HG03280 (cell line): Measurements from ENCODE around the gene IDH1.
"Not testable (repeated sequence)": the region's sequence is repeated elsewhere in the genome, so short reads cannot be mapped to it uniquely, and the experiment has no call there.

Experiments
- ATAC-seq: cut with Tn5 transposase; IDR thresholded peaks from one replicate; pipeline ENCODE4 v1.9.1; 2021; ENCODE audit warnings: mild to moderate bottlenecking, moderate library complexity; ENCODE audit not compliant: unreplicated experiment

Gene IDH1

GRCh38 chr2:208222351-208222750 is 32.5 kb downstream of the IDH1 start:
- no peak for ATAC-seq

DNA sequence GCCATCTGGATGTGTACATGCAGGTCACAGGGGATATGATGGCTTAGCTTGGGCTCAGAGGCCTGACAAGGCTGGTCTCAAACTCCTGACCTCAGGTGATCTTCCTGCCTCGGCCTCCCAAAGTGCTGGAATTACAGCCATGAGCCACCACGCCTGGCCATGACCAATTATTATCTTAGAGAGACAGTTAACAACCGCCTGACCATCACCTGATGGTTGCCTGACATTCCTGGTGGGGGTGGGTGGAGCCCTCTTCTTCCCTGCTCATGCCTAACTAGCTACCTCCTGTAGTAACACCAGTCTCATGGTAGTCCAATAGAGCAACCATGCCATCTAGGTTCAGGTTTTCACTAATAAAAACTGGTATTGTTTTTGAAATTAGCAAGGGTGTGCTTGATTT is 33.0 kb downstream of the IDH1 start:
- ATAC-seq: not testable (repeated sequence)

DNA sequence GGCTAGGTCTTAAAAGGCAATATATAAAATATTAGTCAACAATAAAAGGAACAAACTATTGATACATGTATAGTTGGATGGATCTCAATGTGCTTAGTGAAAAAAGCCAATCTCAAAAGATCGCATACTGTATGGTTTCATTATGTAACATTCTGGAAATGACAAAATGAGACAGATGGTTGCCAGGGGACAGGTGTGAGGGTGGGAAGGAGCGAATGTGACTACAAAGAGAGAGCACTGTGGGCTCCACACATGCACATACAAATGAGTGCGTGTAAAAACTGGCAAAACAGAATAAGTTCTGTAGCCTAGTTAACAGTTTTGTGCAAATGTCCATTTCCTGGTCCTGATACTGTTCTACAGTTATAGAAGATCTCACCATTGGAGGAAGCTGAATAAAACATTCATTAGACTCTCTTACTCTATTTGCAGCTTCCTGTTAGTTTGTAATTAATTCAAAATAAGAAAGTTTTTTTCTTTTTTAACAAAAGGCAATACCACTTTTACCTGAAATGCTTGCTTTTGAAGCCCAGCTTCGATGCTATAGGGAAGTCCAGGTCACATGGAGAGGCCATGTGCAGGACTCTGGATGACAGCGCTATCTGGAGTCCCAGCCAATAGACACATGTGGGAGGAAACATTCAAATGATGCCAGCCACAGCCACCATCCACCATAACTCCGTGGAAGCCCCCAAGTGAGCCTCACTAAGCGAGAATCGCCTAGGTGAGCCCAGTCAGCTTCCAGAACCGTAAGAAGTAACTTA is 44.0 kb downstream of the IDH1 start:
- no peak for ATAC-seq

- ATAC-seq: no peak
Measured at GRCh38 chr2:208208335-208209085, 46.4 kb downstream of the IDH1 start.

- no peak for ATAC-seq
Measured at GRCh38 chr2:208207769-208208168, 47.1 kb downstream of the IDH1 start.

GRCh38 chr2:208204166-208204565 is 50.7 kb downstream of the IDH1 start:
- ATAC-seq: no peak

GRCh38 chr2:208195531-208195930 is 59.3 kb downstream of the IDH1 start:
- no peak for ATAC-seq

GRCh38 chr2:208192611-208193236 is 62.1 kb downstream of the IDH1 start:
- no peak for ATAC-seq

DNA sequence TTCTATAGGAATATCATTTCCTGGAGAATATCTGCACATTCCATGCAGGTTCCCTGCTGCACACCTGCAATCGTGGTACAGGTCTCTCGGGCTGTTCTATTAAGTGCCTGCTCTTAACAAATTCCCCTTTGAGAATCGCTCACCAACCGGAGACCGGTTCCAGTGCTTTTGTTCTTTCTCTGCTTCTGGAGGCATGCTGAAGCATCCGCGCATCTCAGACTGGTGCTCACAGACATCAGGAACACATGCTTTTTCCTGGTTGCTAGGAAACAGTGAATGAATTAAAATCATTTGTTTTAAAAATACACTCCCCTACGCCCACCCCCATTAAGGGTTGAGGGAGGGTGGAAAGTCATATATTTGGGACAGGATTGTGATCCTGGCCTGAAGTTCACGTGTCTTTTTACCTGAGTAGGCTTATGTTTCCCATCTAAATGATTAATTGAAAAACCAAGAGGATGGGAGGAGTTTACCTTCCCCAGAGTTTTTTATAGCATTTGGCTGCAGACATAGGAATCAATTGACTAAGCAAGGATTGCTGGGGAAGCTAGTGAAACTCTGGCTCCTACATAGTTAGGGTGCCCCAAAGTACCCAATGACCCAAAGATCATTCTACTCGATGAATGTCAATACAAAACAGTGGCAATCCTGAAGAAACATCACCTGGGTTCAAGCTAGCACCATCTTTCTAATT is 64.9 kb downstream of the IDH1 start, which contains the start of gene C2orf80:
Gene C2orf80, minus strand, starts transcription at position 221 of the 694 bp plus-strand sequence. CDS start 3,044 bp downstream, outside the sequence.
- no peak for ATAC-seq

- no peak for ATAC-seq
Measured at GRCh38 chr2:208189069-208189809, 65.6 kb downstream of the IDH1 start.

DNA sequence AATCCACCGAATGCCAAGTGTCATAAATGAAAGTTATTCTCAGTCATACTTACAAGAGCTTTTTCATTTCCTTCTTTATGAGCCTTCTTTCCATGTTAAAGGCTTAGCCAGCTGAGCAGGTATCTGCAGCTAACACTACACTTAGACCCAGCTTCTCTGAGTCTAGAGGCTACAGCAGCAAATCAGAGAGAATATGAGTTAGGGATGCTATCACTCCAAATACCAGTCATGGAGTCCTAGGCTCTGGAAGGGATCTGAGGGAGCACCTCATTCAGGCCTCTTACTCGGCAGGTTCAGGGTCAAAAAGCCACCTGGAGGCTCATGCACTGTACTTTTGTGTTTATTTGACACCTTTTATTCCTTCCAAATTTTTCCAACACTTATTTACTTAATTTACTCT is 68.0 kb downstream of the IDH1 start:
- no peak for ATAC-seq

- no peak for ATAC-seq
Measured at GRCh38 chr2:208186465-208186864, 68.4 kb downstream of the IDH1 start.
